ENCODE measurements around the gene COL19A1.

Gene COL19A1

GRCh38 chr6:69945192-69945591 is 78.8 kb downstream of the COL19A1 start:
- H2AFZ ChIP-seq (ENCODE audit: low read depth, low read length, severe bottlenecking), result no peak overlapping the region
- no peaks in the 10 kb centered on the region for H3F3A ChIP-seq (ENCODE audit: insufficient read depth)
- H3K9me2 ChIP-seq (replicated peaks; ENCODE audit: insufficient read depth, low read length), result no peaks in the 10 kb centered on the region
- H3K9ac ChIP-seq (ENCODE audit: low read length), result no peak overlapping the region
- TF ChIP-seq EZH2phosphoT487 (conservative IDR thresholded peaks at IDR 0.05; ENCODE audit: low read length) (no peak), CTCF (IDR thresholded peaks at IDR 0.05; ENCODE audit: insufficient read depth, low read length, poor library complexity, severe bottlenecking) (no peak)
- no peak overlapping the region for H3K4me3 ChIP-seq (ENCODE audit: insufficient read depth, low read length, poor library complexity, severe bottlenecking)
- no peaks in the 10 kb centered on the region for H3K27me3 ChIP-seq (ENCODE audit: low read length)
- H3K27ac ChIP-seq (ENCODE audit: low read depth, low read length), result no peak overlapping the region
- no peaks in the 10 kb centered on the region for H4K20me1 ChIP-seq (ENCODE audit: low read depth, low read length)
- no peaks in the 10 kb centered on the region for H3K9me3 ChIP-seq (ENCODE audit: insufficient read depth, low read length)
- no peaks in the 10 kb centered on the region for H3K36me3 ChIP-seq (ENCODE audit: low read length)
- H3K79me2 ChIP-seq (ENCODE audit: insufficient read depth, low read length), result no peaks in the 10 kb centered on the region
- no peak overlapping the region for H3K4me2 ChIP-seq (ENCODE audit: low read depth, low read length, poor library complexity, severe bottlenecking)

- no peaks in the 10 kb centered on the region for H3F3A ChIP-seq (ENCODE audit: insufficient read depth)
- H3K4me3 ChIP-seq (ENCODE audit: insufficient read depth, low read length, poor library complexity, severe bottlenecking), result no peak overlapping the region
- no peak overlapping the region for H2AFZ ChIP-seq (ENCODE audit: low read depth, low read length, severe bottlenecking)
- H3K9me3 ChIP-seq (ENCODE audit: insufficient read depth, low read length), result no peaks in the 10 kb centered on the region
- H3K4me2 ChIP-seq (ENCODE audit: low read depth, low read length, poor library complexity, severe bottlenecking), result no peak overlapping the region
- no peaks in the 10 kb centered on the region for H4K20me1 ChIP-seq (ENCODE audit: low read depth, low read length)
- H3K79me2 ChIP-seq (ENCODE audit: insufficient read depth, low read length), result no peaks in the 10 kb centered on the region
- no peak overlapping the region for H3K9ac ChIP-seq (ENCODE audit: low read length)
- no peaks in the 10 kb centered on the region for H3K36me3 ChIP-seq (ENCODE audit: low read length)
- H3K9me2 ChIP-seq (replicated peaks; ENCODE audit: insufficient read depth, low read length), result no peaks in the 10 kb centered on the region
- no peaks in the 10 kb centered on the region for H3K27me3 ChIP-seq (ENCODE audit: low read length)
- no peak overlapping the region for H3K27ac ChIP-seq (ENCODE audit: low read depth, low read length)
- no peak for TF ChIP-seq CTCF (IDR thresholded peaks at IDR 0.05; ENCODE audit: insufficient read depth, low read length, poor library complexity, severe bottlenecking)
- no peak for TF ChIP-seq EZH2phosphoT487 (conservative IDR thresholded peaks at IDR 0.05; ENCODE audit: low read length)
Measured at GRCh38 chr6:69948479-69949114, 82.2 kb downstream of the COL19A1 start.

- H3K9me3 ChIP-seq (ENCODE audit: insufficient read depth, low read length), result no peaks in the 10 kb centered on the region
- H3K27ac ChIP-seq (ENCODE audit: low read depth, low read length), result no peak overlapping the region
- no peaks in the 10 kb centered on the region for H3K27me3 ChIP-seq (ENCODE audit: low read length)
- no peaks in the 10 kb centered on the region for H3F3A ChIP-seq (ENCODE audit: insufficient read depth)
- H3K9ac ChIP-seq (ENCODE audit: low read length), result no peak overlapping the region
- H3K4me3 ChIP-seq (ENCODE audit: insufficient read depth, low read length, poor library complexity, severe bottlenecking), result no peak overlapping the region
- no peaks in the 10 kb centered on the region for H3K79me2 ChIP-seq (ENCODE audit: insufficient read depth, low read length)
- H3K36me3 ChIP-seq (ENCODE audit: low read length), result no peaks in the 10 kb centered on the region
- no peak for TF ChIP-seq CTCF (IDR thresholded peaks at IDR 0.05; ENCODE audit: insufficient read depth, low read length, poor library complexity, severe bottlenecking)
- TF ChIP-seq EZH2phosphoT487 (conservative IDR thresholded peaks at IDR 0.05; ENCODE audit: low read length), result no peak
- no peaks in the 10 kb centered on the region for H3K9me2 ChIP-seq (replicated peaks; ENCODE audit: insufficient read depth, low read length)
- no peak overlapping the region for H3K4me2 ChIP-seq (ENCODE audit: low read depth, low read length, poor library complexity, severe bottlenecking)
- no peak overlapping the region for H2AFZ ChIP-seq (ENCODE audit: low read depth, low read length, severe bottlenecking)
- no peaks in the 10 kb centered on the region for H4K20me1 ChIP-seq (ENCODE audit: low read depth, low read length)
Measured at GRCh38 chr6:69953491-69953890, 87.1 kb downstream of the COL19A1 start.

Data from SU-DHL-6 (cell line).